NCI-H748 treated with DMSO at 0.1 percent for 48 hours (cell line): ENCODE data around the gene GPR37.

Experiments
- DNase-seq: peaks from one replicate; lab custom pipeline; 2025; lab: John Stamatoyannopoulos, UW

GPR37 gene

DNA sequence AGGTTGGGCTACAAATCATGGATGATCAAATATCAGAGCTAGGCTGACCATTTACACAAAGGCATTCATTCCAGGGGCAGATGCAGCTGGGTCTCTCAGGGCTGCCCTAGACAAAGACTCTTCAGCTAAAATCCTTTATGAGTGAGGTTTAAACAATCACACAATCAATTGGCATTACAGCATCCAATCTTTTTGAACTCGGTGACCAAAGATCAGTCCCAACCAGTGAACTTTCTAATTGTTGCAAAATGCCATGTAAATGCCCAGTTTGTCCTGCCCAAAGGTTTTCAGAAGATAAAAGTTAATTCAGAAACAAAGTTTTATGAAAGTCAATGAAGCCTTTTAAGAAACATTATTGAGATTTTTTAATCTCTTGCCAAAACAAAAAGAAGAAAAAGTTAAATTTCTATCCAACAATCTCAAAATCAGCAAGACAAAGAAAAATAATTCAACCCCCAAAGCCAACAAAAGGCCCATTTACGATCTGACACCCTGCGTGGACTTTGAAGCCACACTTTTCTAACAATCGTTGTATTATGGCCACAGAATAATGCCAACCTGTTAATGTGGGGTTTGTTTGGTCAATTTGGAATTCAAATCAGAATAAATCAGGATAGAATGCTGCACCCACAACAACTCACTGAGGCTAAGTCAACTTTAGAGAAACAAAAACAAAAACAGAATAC is 40.9 kb downstream of the GPR37 start:
- DNase-seq: no peak

DNA sequence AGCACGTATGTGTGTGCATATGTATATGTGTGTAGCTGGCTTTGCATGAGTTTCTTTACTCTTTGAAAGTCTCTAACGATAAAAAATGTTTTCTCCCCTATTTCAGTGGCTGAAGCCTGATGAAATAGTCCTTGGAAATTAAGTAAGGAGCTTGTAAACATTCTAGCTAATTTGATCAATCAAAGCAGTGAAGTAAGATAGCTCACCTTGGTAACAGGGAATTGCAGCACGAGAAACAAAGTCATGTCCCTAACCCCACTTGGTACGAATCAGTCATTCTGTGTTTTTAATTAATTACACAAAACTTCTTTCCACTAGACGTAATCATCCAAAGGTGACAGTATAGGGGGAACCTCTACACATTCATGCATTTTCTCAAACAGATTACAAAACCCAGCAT is 41.5 kb downstream of the GPR37 start:
- DNase-seq: no peak

DNA sequence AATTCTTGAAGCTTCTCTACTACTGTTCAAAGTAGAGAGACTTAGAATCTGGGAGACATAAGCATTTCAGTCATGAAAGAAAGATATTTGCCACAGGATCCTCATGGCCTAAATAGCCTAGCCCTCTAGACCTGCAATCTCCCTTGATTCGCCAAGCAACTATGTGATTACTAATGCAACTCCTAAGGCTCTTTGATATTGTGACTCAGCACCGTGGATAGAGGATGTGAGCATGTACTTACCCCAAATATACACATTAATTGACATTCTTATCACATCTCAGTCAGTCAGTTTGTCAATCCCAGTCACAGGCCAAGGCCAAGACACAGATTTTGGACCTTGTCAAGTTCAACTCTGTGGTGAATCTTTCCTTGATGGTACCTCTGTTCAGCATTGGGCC is 42.6 kb downstream of the GPR37 start:
- DNase-seq: no peak

DNA sequence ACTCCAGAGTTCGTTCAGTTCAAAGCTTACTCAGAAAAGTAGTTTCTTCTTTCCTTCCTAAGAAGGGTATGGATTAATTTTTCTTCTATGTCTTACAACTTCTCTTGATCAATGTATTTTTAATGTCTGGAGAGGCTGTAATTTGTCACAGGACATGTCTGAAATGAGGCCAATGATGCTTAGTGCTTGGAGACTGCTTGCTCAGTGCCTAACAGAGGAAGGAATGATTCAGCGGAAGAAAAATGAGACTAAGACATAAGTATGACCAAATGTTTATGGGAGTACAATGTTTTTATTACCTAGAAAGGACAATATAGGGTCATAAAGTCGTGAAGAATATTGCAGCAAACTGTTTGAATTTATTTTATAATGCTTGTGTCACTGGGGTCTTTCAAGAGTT is 43.3 kb downstream of the GPR37 start:
- no peak for DNase-seq

DNA sequence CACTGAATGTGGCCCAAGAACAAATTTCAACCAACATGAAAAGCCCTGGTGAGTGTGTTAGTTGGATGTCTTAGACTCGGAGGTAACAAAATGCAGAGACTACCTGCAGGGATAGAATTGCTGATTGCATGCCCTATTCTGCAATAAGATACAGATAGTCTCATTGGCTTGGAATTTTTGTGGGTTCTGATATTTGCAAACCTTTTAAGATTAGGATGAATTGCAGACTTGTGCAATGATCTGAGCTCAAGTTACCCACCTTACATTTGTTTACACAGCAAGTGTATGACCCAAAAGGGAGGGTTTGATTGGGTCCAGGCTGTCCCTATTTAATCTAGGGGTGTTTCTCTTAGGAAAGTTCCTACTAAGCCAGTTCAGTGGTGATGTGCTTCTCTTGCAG is 45.4 kb downstream of the GPR37 start:
- no peak for DNase-seq

DNA sequence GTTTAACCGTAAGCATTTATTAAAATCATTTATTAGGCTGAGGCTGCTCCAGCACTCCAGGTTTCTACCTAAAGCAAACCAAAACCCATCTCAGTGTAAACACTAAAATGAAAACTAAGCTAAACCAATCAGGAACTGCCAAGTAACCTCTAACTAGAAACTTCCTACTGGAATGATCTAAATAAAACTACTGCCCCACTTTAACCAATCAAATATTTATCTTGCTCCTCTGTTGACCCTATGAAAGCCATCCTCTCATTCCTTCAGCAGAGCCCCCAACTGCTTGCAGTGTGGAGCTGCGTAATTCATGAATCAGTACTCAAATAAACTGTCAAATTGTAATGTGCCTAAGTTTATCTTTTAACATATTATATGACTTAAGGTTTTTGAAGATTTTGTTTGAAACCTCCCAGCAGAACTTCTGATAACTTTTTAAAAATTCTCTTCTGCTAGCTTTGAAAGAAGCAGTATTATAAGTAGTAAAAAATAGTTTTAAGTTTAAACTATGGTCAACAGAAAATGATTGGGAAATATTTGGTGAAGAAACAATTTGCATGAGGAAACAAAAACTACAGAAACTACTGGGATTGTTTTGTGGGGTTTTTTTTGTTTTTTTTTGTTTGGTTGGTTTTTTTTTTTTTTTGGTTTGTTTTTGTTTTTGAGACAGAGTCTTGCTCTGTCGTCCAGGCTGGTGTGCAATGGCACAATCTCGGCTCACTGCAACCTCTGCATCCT is 47.4 kb downstream of the GPR37 start:
- no peak for DNase-seq

DNA sequence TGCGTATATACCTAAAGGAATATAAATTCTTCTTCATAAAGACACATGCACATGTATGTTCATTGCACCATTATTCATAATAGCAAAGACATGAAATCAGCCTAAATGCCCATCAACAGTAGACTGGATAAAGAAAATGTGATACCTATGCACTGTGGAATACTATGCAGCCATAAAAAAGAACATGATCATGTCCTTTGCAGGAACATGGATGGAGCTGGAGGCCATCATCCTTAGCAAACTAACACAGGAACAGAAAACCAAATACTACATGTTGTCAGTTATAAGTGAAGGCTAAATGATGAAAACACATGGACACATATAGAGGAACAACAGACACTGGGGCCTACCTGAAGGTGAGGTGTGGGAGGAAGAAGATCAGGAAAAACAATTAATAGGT is 48.7 kb downstream of the GPR37 start:
- no peak for DNase-seq

DNA sequence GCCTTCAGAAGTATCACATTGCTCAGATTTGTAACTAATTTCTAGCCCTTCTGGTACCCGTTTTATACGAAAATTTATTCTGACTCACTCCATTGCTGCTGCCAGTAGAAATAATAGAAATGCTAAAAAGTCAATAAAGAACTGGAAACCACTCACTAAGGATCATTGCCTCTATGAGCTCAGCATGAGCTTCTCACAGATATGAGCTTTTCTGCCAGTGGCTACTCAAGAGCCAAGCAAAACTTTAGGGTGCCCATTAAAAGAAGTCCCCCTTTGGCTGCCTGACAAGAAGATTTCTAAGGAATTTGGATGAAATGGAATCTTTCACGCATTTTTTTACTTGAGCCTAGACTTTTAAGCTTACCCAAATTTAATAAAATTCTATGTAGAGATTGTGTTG is 52.5 kb downstream of the GPR37 start:
- no peak for DNase-seq

DNA sequence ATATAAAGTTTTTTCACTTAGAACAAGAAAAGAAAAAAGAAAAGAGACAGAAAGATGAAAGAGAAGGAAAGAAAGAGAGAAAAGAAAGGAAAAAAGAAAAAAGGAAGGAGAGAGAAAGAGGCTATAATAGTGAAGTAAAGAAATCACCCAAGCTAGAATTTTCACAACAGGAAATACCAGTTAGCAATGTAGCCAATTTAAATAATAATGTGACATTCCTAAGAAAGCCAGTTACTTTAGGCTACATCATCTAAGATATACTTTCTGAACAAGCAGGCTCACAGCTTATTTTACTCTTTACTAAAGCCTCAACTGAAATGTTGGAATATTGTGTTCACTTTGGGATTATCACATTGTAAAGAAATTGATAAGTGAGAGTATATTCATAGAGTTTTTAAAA is 53.6 kb downstream of the GPR37 start:
- DNase-seq: no peak

DNA sequence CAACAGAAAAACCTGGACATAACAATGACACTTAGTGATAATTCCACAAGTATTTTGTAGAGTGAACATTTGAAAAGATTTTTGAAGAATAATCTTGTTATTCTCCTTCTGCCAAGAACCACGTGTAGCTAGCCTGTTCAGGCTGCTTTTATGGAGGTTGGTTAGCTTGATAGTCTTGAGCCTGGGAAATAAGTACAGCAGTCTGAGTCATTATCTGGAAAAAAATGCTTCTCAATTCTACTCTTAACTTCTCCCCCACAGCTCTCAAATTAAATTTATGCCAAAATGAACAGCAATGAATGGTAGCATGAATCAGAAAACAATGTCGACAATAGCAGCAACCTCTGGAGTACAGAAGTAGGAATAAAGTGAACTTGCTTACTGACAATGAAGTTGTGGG is 63.2 kb downstream of the GPR37 start:
- DNase-seq: no peak

DNA sequence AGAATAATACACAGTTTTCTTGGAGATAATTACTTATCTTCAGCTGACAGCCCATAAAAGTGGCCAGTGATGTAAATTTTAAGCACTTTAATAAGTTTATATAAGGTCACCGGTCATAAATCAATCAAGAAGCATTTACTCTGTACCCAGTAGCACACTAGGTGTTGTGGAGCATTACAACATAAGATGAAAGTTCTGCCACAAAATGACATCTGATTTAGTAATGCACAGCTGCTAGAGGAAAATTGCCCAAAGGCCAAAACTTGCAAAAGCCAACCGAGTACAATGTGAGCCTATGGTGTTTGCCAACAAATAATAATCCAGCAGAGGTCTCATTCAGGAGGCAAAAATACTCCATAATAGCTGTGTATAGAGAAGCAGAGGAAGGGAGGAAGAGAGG is 63.6 kb downstream of the GPR37 start:
- DNase-seq: no peak

DNA sequence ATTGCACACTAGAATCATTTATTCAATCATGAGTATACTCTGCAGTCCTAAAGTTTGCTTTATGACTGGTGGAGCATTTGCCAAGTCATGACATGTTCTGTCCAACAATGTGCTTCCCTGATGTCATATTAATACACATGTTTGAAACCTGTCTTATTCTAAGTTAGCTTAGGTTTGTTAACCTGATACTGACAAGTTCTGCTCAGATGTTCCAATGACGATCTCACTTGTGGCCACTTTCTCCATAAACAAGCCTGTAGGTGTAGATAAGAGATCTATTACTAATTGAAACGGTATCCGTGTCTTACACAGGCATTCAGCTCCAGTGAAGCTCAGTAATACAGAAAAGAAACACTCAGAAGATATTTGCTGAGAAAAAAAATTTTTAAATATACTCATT is 64.9 kb downstream of the GPR37 start:
- DNase-seq: no peak

DNA sequence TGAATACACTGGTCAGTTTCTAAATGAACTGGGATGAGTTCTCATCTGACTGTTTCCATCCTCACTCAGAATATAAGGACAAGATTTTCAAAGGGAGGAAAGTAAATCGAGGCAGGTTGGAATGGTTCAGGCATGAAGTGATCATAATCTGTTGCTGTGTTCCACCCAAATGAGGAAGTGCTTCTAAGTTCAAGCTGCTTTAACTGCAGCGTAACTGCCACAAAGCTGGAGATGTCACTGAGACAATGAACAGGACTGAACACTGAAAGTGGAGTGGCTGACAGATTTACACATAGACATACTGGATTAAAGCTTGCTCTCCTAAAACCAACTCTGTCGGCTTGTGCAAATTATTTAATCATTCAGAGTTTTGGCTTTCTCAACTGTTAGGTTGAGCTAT is 66.6 kb downstream of the GPR37 start:
- no peak for DNase-seq

DNA sequence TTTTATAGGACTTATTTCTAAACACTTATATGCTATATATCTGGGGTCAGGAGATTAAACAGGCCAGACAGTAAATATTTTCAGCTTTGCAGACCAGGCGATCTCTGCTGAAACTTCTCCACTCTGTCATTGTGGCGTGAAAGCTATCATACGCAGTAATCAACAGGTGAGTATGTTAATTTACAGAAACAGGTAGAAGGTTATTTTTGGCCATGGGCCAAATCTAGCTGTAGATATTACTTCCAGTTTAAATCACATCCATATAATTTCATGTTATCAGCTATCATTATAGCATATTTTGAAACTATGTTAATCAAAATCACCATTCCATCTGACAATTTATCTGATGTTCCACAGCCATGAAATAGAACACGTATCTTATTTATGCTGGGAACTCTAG is 67.8 kb downstream of the GPR37 start:
- no peak for DNase-seq
